K562 (cell line): ENCODE data around the gene AKAP6. TPM values are rescaled to one million over a fixed set of nuclear protein-coding genes. Genes with fewer than 3 reads are reported as not detected.

Source experiments
- ATAC-seq: fragments of 200-7000 bp; cut with Tn5 transposase; 3 replicates; pipeline ENCODE4 v1.9.1; 2020; ENCODE audit warnings: moderate library complexity
- BruUV-seq: library from RNA; stranded (reverse); fragments of 400-500 nt; replicated peaks from 2 replicates; lab custom pipeline; 2021; lab: Mats Ljungman, UMichigan
- CTCF ChIA-PET: fragments of 300-600 bp; formaldehyde crosslinking; extraction: SDS; loops from one replicate; lab custom pipeline; 2021; ENCODE audit warnings: low intra/inter-chr PET ratio; lab: Yijun Ruan, JAX
- POLR2A ChIA-PET: fragments of 300-600, 350-650 bp; sonication (Branson Sonifier 250); formaldehyde crosslinking; extraction: SDS; loops from one replicate; lab custom pipeline; 2021; ENCODE audit warnings: antibody characterized with exemption, inconsistent platforms; lab: Yijun Ruan, JAX
- DNase-seq, 4 experiments: peaks; one replicate each; pipeline versions ENCODE4 v3.0.0 to v3.0.0-alpha.2; 2011 to 2018; ENCODE audit warnings: low spot score in 3 of 4, mixed read lengths in 3 of 4; ENCODE audit errors: extremely low read depth in 1 of 4
- FAIRE-seq: peaks from 2 replicates; lab custom pipeline; 2011; peaks lifted over from hg19 to GRCh38; lab: Jason Lieb, UNC
- H2AFZ ChIP-seq: 2 replicates; pipeline ENCODE4 v1.6.0; 2011; ENCODE audit warnings: low read depth, low read length, control low read depth, inconsistent platforms
- H3K27ac ChIP-seq: fragments of 200-600 bp; 3 replicates; pipeline ENCODE4 v1.8.0; 2011; ENCODE audit warnings: low read depth, mild to moderate bottlenecking, control low read depth, inconsistent platforms, low read length, moderate library complexity, mixed read lengths; ENCODE audit errors: extremely low read depth
- H3K27me3 ChIP-seq, 2 experiments: fragments of 300-600 bp in 1 of 2; 2 replicates in 1 of 2; 3 replicates in 1 of 2; pipeline versions ENCODE4 v1.6.0 to v1.8.0; 2011; ENCODE audit warnings: inconsistent platforms in 2 of 2, low read length in 2 of 2, mild to moderate bottlenecking in 1 of 2, mixed read lengths in 1 of 2, moderate library complexity in 1 of 2; ENCODE audit not compliant: control insufficient read depth in 2 of 2, insufficient read depth in 2 of 2
- H3K36me3 ChIP-seq: fragments of 300-600 bp; 3 replicates; pipeline ENCODE4 v1.8.0; 2011; ENCODE audit warnings: mild to moderate bottlenecking, low read length, inconsistent platforms; ENCODE audit not compliant: control insufficient read depth, insufficient read depth
- H3K4me1 ChIP-seq, 2 experiments: fragments of 200-600 bp in 1 of 2; replicated peaks in 1 of 2; 2 replicates in 1 of 2; 3 replicates in 1 of 2; pipeline versions ENCODE4 v1.5.1 to v1.8.0; 2011; ENCODE audit warnings: inconsistent platforms in 2 of 2, low read length in 2 of 2, mild to moderate bottlenecking in 1 of 2, mixed read lengths in 1 of 2, moderate library complexity in 1 of 2; ENCODE audit not compliant: control insufficient read depth in 2 of 2, insufficient read depth in 2 of 2
- H3K4me2 ChIP-seq: 2 replicates; pipeline ENCODE4 v1.6.1; 2011; ENCODE audit warnings: low read length, control low read depth, inconsistent platforms, mixed read lengths; ENCODE audit not compliant: insufficient read depth
- H3K4me3 ChIP-seq: fragments of 200-600 bp; sonication (generic), shearing (Covaris generic); 2 replicates; pipeline ENCODE4 v1.5.1; 2016; ENCODE audit warnings: control low read depth, inconsistent platforms
- H3K79me2 ChIP-seq: fragments of 200-600 bp; 3 replicates; pipeline ENCODE4 v1.8.0; 2011; ENCODE audit warnings: low read length, inconsistent platforms; ENCODE audit not compliant: control insufficient read depth, insufficient read depth
- H3K9ac ChIP-seq, 2 experiments: 2 replicates each; pipeline versions ENCODE4 v1.6.0 to v1.6.1; 2011; ENCODE audit warnings: low read depth in 2 of 2, low read length in 2 of 2, control low read depth in 1 of 2, inconsistent platforms in 1 of 2, mild to moderate bottlenecking in 1 of 2, mixed read lengths in 1 of 2; ENCODE audit not compliant: insufficient read depth in 1 of 2
- H3K9me1 ChIP-seq: one replicate; pipeline ENCODE4 v1.6.0; 2011; ENCODE audit warnings: inconsistent platforms, mild to moderate bottlenecking, low read length, moderate library complexity; ENCODE audit not compliant: control insufficient read depth, insufficient read depth
- H3K9me3 ChIP-seq: replicated peaks from 2 replicates; pipeline ENCODE4 v1.5.1; 2011; ENCODE audit warnings: low read depth, low read length, inconsistent platforms; ENCODE audit not compliant: control insufficient read depth, insufficient read depth
- H4K20me1 ChIP-seq: replicated peaks from 2 replicates; pipeline ENCODE4 v1.6.1; 2011; ENCODE audit warnings: low read length, inconsistent platforms, mixed read lengths; ENCODE audit not compliant: control insufficient read depth, insufficient read depth
- KDM1A ChIP-seq, 2 experiments: fragments of 450-650 bp; IDR thresholded peaks; 2 replicates each; pipeline ENCODE4 v1.6.1; 2016; ENCODE audit warnings: mild to moderate bottlenecking in 2 of 2
- KLF13 ChIP-seq: fragments of 450-650 bp; IDR thresholded peaks from 2 replicates; pipeline ENCODE4 v1.6.1; 2016; ENCODE audit warnings: missing genetic modification characterization, low read depth, mild to moderate bottlenecking, missing compliant biosample characterization, moderate library complexity, borderline replicate concordance
- NFIC ChIP-seq: fragments of 450-650 bp; IDR thresholded peaks from 2 replicates; pipeline ENCODE4 v1.6.1; 2017; ENCODE audit warnings: mild to moderate bottlenecking, inconsistent platforms
- RFX7 ChIP-seq: fragments of 250-450 bp; sonication (Bioruptor Pico); IDR thresholded peaks from 2 replicates; pipeline ENCODE4 v1.5.1; 2021; ENCODE audit warnings: mild to moderate bottlenecking
- SMARCB1 ChIP-seq: IDR thresholded peaks from 2 replicates; pipeline ENCODE4 v1.6.1; 2011; ENCODE audit warnings: improper control_type of control experiment, low read depth; ENCODE audit not compliant: insufficient read length
- WGBS: fragments of 100-300 bp; shearing (Covaris generic); methylation state at CpG from one replicate; pipeline ENCODE4 v1.1.6; 2016; ENCODE audit warnings: low coverage, mixed read lengths; ENCODE audit not compliant: insufficient coverage; ENCODE audit errors: missing lambda C conversion rate; 5-methylcytosine and 5-hydroxymethylcytosine counted together
- in situ Hi-C: fragments of 300-500 bp; cut with MboI; formaldehyde crosslinking; loops from 4 replicates; pipeline ENCODE4 v1.15.0; 2018; ENCODE audit warnings: inconsistent platforms, mixed read lengths
- intact Hi-C: fragments of 100-400 bp; cut with micrococcal nuclease; formaldehyde crosslinking; loops from 2 replicates; pipeline ENCODE4 v1.14.2; 2022
- polyA plus RNA-seq, 8 experiments: library from polyadenylated mRNA; depleted of rRNA in 4 of 8; stranded (reverse) in 5 of 8; unstranded in 3 of 8; fragments of >200 nt; fragmentation: Nextera tagmentation in 2 of 8; fragmentation: Illumina TruSeq in 1 of 8; extraction: Ambion mirVana in 2 of 8; extraction: Trizol in 1 of 8; gene quantifications; 2 replicates each; pipeline versions ENCODE4 v1.2.1 to v1.2.3, GENCODE V29; 2011 to 2014; ENCODE audit warnings: inconsistent platforms in 1 of 8, missing spikeins in 1 of 8
- total RNA-seq, 7 experiments: library from RNA; depleted of rRNA in 6 of 7; stranded (reverse); fragments of >200 nt in 6 of 7; fragmentation: Illumina TruSeq in 2 of 7; extraction: Trizol in 2 of 7; gene quantifications; 2 replicates each; pipeline versions ENCODE4 v1.2.1 to v1.2.3, GENCODE V29; 2011 to 2021; ENCODE audit warnings: low replicate concordance in 1 of 7

The AKAP6 gene
- total and polyA plus RNA-seq, 9 of the 15 experiments (the other 6 are each of a cell fraction or from before 2014, with no cell fraction given): 0.03 to 1.7 (median 0.48) TPM

DNA sequence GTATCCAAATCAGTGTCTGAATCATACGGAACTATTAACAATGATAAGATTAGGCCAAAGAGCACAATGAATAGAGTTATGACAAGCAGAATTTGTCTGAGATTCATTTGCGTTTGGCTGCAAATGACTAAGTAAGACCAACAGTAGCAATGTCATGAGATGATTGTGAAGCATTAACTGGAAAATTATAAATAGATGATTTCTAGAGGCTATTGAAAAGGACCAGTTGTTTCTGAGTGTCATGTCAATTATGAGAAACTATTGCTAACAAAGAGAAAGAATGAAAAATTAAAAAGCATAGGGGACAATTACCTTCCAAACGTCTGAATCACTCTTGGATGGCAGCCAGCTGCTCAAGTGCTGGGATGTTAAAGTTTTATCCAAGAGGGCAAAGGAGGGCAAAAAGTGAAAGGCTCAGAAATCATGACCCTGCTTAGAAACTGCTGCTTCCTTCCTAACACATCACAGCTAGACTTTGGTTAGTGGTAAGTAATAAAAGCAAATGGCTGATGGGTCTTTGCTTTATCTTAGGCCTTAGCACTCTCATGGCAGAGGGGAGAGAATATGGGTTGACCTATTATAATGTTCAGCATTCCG is 89.0 kb downstream of the AKAP6 start:
- WGBS: 8% methylated on average over 4 of the region's 4 CpGs
- no TSS peak for BruUV-seq
- H3K27ac ChIP-seq: no peak overlapping the region
- ATAC-seq (no peak), FAIRE-seq (no peak), DNase-seq (peak in 1 of 4 experiments; percentile 2)
- no peak overlapping the region for H3K9ac ChIP-seq
- no peak overlapping the region for H3K4me3 ChIP-seq
- in situ Hi-C loops (no loop called here), intact Hi-C loops (no loop called here)
- CTCF ChIA-PET: interaction anchor here (0.6 kb wide), 1 partner anchor 24 kb away, joined by 3 read pairs; no protein-coding TSS in a partner anchor
- no peaks in the 10 kb centered on the region for H3K9me3 ChIP-seq
- H3K79me2 ChIP-seq: no peaks in the 10 kb centered on the region
- H3K36me3 ChIP-seq: no peaks in the 10 kb centered on the region
- H3K9me1 ChIP-seq: no peaks in the 10 kb centered on the region
- TF ChIP-seq KLF13 (tag) (no peak), RFX7 (CRISPR knock-in tag) (no peak), KDM1A (IDR thresholded peaks at IDR 0.05) (0 out of 4 replicates have a peak, but pooled peaks of 1 of the 2 experiments have one; percentile 13), NFIC (peak; percentile 57)
- no peak overlapping the region for H2AFZ ChIP-seq
- no peak overlapping the region for H3K4me2 ChIP-seq
- POLR2A ChIA-PET: no interaction called here
- H4K20me1 ChIP-seq: no peaks in the 10 kb centered on the region
- no peaks in the 10 kb centered on the region for H3K27me3 ChIP-seq
- H3K4me1 ChIP-seq: no peaks in the 10 kb centered on the region

DNA sequence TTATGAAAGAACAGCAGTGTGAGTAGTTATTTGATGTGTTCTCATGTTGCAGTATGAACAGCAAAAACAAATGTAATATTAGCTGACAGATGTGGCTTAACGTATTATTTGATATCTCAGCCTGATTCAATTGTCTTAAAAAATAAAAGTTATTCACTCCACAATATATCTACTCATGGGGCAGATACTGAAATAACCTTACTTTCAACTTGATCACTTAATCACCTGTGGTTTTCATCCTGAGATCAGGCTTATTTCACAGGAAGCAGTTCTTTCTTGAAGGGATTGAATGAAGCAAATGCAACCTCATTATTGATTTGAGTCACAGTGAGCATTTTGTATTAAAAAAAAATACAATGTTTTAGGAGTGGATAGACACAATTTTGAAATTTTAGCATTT is 90.3 kb downstream of the AKAP6 start:
- H2AFZ ChIP-seq: no peak overlapping the region
- no peaks in the 10 kb centered on the region for H3K9me1 ChIP-seq
- in situ Hi-C loops (no loop called here), intact Hi-C loops (no loop called here)
- ChIA-PET POLR2A (no interaction called here), CTCF (no interaction called here)
- no peak overlapping the region for H3K27ac ChIP-seq
- ATAC-seq (no peak), FAIRE-seq (no peak), DNase-seq (no peak)
- H3K4me3 ChIP-seq: no peak overlapping the region
- no peaks in the 10 kb centered on the region for H4K20me1 ChIP-seq
- no peaks in the 10 kb centered on the region for H3K9me3 ChIP-seq
- 21% methylated on average over 1 of the region's 1 CpG for WGBS
- H3K9ac ChIP-seq: no peak overlapping the region
- no peaks in the 10 kb centered on the region for H3K36me3 ChIP-seq
- H3K4me1 ChIP-seq: no peaks in the 10 kb centered on the region
- no peak overlapping the region for H3K4me2 ChIP-seq
- no peak for TF ChIP-seq SMARCB1
- H3K79me2 ChIP-seq: no peaks in the 10 kb centered on the region
- BruUV-seq: no TSS peak
- no peaks in the 10 kb centered on the region for H3K27me3 ChIP-seq
